ENCODE measurements around the gene ADAP1.

ADAP1 gene

DNA sequence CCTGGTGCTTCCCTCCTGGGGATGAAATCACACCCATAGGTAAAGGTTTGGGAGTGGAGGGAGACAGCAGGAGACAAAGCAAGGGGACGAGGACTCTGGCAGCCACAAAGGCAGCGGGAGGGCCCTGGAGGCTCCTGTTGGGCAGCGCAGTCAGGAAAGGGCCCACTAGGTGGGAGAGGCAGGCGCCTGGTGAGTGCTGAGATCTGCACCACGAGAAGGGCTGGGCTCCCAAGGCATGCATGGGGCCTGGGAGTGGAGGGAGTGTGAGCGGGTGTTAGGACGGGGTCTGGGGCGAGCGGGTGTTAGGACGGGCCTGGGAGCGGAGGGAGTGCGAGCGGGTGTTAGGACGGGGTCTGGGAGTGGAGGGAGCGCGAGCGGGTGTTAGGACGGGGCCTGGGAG is 65.1 kb downstream of the ADAP1 start:
- H3K36me3 ChIP-seq = peaks cover 78% of the 10 kb centered on the region
- H3K4me1 ChIP-seq (ENCODE audit: control insufficient read depth in 1 of 2, insufficient read depth in 1 of 2, low read depth in 1 of 2, low read length in 1 of 2) = no peaks in the 10 kb centered on the region

GRCh38 chr7:889025-889390 is 65.5 kb downstream of the ADAP1 start:
- Histone ChIP-seq H3K9me3 (no peaks in the 10 kb centered on the region), H3K4me3 (ENCODE audit: low read depth in 1 of 2, low read length in 1 of 2) (no peak overlapping the region), H3K4me1 (ENCODE audit: control insufficient read depth in 1 of 2, insufficient read depth in 1 of 2, low read depth in 1 of 2, low read length in 1 of 2) (no peaks in the 10 kb centered on the region), H3K27ac (no peak overlapping the region), H3K27me3 (no peaks in the 10 kb centered on the region), H3K36me3 (peaks cover 74% of the 10 kb centered on the region)
- TF ChIP-seq CTCF (IDR thresholded peaks at IDR 0.05) = no peak

More for the DNA sequence above, 65.1 kb downstream of the ADAP1 start:
- no peak overlapping the region for H3K4me3 ChIP-seq (ENCODE audit: low read depth in 1 of 2, low read length in 1 of 2)
- H3K27me3 ChIP-seq = no peaks in the 10 kb centered on the region
- H3K27ac ChIP-seq = no peak overlapping the region
- TF ChIP-seq CTCF (IDR thresholded peaks at IDR 0.05) = no peak
- H3K9me3 ChIP-seq = no peaks in the 10 kb centered on the region

DNA sequence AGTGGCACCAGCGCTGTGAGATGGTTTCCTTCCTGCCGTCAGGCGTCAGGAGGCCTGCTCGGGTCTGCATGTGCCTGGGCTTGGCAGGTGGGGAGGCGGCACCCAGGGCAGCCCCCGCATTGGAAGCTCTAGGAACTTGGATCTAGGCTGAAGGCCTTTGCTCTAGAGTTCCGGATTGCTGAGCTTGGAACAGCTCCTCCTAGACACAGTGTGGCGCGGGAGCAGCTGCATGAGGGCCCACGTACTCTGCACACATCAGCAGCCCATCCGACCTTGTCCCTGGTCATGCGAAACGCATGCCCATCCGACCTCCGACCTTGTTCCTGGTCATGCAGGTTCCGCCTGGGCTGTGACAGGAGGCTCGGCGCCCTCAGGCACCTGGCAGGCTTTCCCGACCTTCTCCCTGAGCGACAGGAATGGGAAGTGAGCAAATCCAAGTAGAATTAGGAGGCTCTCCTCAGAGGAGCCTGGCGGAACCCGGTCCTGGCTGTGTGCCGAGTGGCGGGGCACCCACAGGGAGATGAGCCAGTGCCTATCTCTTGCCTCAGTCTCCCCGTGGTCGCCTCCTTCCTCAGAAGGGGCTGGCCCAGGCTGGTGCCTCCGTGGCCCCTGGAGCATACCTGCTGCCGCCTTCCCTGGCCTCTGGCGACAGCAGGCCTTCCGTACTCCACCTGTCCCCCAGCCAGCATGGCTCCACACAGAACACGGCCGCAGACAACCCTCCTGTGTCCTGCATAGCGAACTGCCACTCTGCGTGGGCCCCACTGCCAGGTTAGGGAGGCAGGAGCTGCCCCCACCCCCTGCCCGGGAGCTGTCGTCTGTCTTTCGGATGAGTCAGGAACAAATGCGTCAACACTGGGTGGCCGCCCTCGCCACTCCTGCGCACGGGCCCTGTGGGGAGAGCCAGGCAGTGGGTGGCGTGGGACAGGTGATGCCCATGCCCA is 66.1 kb downstream of the ADAP1 start:
- peaks cover 71% of the 10 kb centered on the region for H3K36me3 ChIP-seq
- TF ChIP-seq CTCF (IDR thresholded peaks at IDR 0.05) = no peak
- H3K4me3 ChIP-seq (ENCODE audit: low read depth in 1 of 2, low read length in 1 of 2) = no peak overlapping the region
- H3K27ac ChIP-seq = no peak overlapping the region
- H3K4me1 ChIP-seq (ENCODE audit: control insufficient read depth in 1 of 2, insufficient read depth in 1 of 2, low read depth in 1 of 2, low read length in 1 of 2) = no peaks in the 10 kb centered on the region
- H3K9me3 ChIP-seq = no peaks in the 10 kb centered on the region
- no peaks in the 10 kb centered on the region for H3K27me3 ChIP-seq

- no peaks in the 10 kb centered on the region for H3K9me3 ChIP-seq
- no peak overlapping the region for H3K4me3 ChIP-seq (ENCODE audit: low read depth in 1 of 2, low read length in 1 of 2)
- no peak for TF ChIP-seq CTCF (IDR thresholded peaks at IDR 0.05)
- H3K27me3 ChIP-seq = no peaks in the 10 kb centered on the region
- H3K4me1 ChIP-seq (ENCODE audit: control insufficient read depth in 1 of 2, insufficient read depth in 1 of 2, low read depth in 1 of 2, low read length in 1 of 2) = no peaks in the 10 kb centered on the region
- H3K27ac ChIP-seq = no peak overlapping the region
- peaks cover 62% of the 10 kb centered on the region for H3K36me3 ChIP-seq
Observed at GRCh38 chr7:887488-887820, 67.0 kb downstream of the ADAP1 start.

- Histone ChIP-seq H3K4me3 (ENCODE audit: low read depth in 1 of 2, low read length in 1 of 2) (no peak overlapping the region), H3K27ac (no peak overlapping the region), H3K27me3 (no peaks in the 10 kb centered on the region), H3K4me1 (ENCODE audit: control insufficient read depth in 1 of 2, insufficient read depth in 1 of 2, low read depth in 1 of 2, low read length in 1 of 2) (no peaks in the 10 kb centered on the region), H3K9me3 (no peaks in the 10 kb centered on the region), H3K36me3 (peaks cover 56% of the 10 kb centered on the region)
- no peak for TF ChIP-seq CTCF (IDR thresholded peaks at IDR 0.05)
Observed at GRCh38 chr7:886626-887487, 67.6 kb downstream of the ADAP1 start.
